IPS-11a (cell line): Measurements from ENCODE around the gene NSD2.
A peak's percentile ranks its signal among the peaks of the same experiment; 100 is the strongest.
"Not testable (repeated sequence)": the region's sequence is repeated elsewhere in the genome, so short reads cannot be mapped to it uniquely, and the experiment has no call there.

Experiments
- H3K4me3 ChIP-seq: one replicate; pipeline ENCODE4 v1.5.1; 2013; ENCODE audit warnings: low read depth, low read length, control low read depth

NSD2 gene

GRCh38 chr4:1870578-1871443, at the start of gene NSD2:
Gene NSD2, plus strand, starts transcription at chr4:1871393. Its CDS starts 29,262 bp downstream, at chr4:1900655.
- peak within 1 kb of the TSS; percentile 72 for H3K4me3 ChIP-seq

- H3K4me3 ChIP-seq = no peak overlapping the region
Observed at GRCh38 chr4:1821679-1822567, 49.3 kb upstream of the NSD2 start.

GRCh38 chr4:1822568-1823544, 48.3 kb upstream of the NSD2 start:
- H3K4me3 ChIP-seq = no peak overlapping the region

GRCh38 chr4:1823545-1823932, 47.7 kb upstream of the NSD2 start:
- H3K4me3 ChIP-seq = no peak overlapping the region

GRCh38 chr4:1824746-1825145, 46.4 kb upstream of the NSD2 start:
- no peak overlapping the region for H3K4me3 ChIP-seq

- no peak overlapping the region for H3K4me3 ChIP-seq
Observed at GRCh38 chr4:1825326-1825725, 45.9 kb upstream of the NSD2 start.

GRCh38 chr4:1826531-1827350, 44.5 kb upstream of the NSD2 start:
- H3K4me3 ChIP-seq = no peak overlapping the region

GRCh38 chr4:1830234-1830633, 41.0 kb upstream of the NSD2 start:
- H3K4me3 ChIP-seq = no peak overlapping the region

- no peak overlapping the region for H3K4me3 ChIP-seq
Observed at GRCh38 chr4:1830642-1831228, 40.5 kb upstream of the NSD2 start.

GRCh38 chr4:1831331-1831730, 39.9 kb upstream of the NSD2 start:
- H3K4me3 ChIP-seq = no peak overlapping the region

- no peak overlapping the region for H3K4me3 ChIP-seq
Observed at GRCh38 chr4:1832690-1833089, 38.5 kb upstream of the NSD2 start.

GRCh38 chr4:1833307-1834046, 37.7 kb upstream of the NSD2 start:
- no peak overlapping the region for H3K4me3 ChIP-seq

GRCh38 chr4:1834047-1834775, 37.0 kb upstream of the NSD2 start:
- no peak overlapping the region for H3K4me3 ChIP-seq

GRCh38 chr4:1835836-1836235, 35.4 kb upstream of the NSD2 start:
- H3K4me3 ChIP-seq = not testable (repeated sequence)

GRCh38 chr4:1836650-1837049, 34.5 kb upstream of the NSD2 start:
- no peak overlapping the region for H3K4me3 ChIP-seq

GRCh38 chr4:1837069-1837468, 34.1 kb upstream of the NSD2 start:
- no peak overlapping the region for H3K4me3 ChIP-seq

GRCh38 chr4:1839282-1839681, 31.9 kb upstream of the NSD2 start:
- no peak overlapping the region for H3K4me3 ChIP-seq

GRCh38 chr4:1841201-1841886, 29.8 kb upstream of the NSD2 start:
- H3K4me3 ChIP-seq = no peak overlapping the region
